SK-N-SH (cell line): ENCODE data around the gene UTP18. TPM values are rescaled to one million over a fixed set of nuclear protein-coding genes. Genes with fewer than 3 reads are reported as not detected.
"Not testable (repeated sequence)": the region's sequence is repeated elsewhere in the genome, so short reads cannot be mapped to it uniquely, and the experiment has no call there.

ENCODE experiments used
- CTCF ChIA-PET: fragments of 300-600, 350-600 bp; formaldehyde crosslinking; extraction: SDS; loops from one replicate; lab custom pipeline; 2021; lab: Yijun Ruan, JAX
- POLR2A ChIA-PET: fragments of 350-600 bp; sonication (Branson Sonifier 250); formaldehyde crosslinking; extraction: SDS; loops from one replicate; lab custom pipeline; 2020; ENCODE audit warnings: antibody characterized with exemption, inconsistent platforms; lab: Yijun Ruan, JAX
- DNase-seq: peaks from one replicate; pipeline ENCODE4 v3.0.0; 2012
- H2AFZ ChIP-seq: fragments of 200-600 bp; sonication (generic); 2 replicates; pipeline ENCODE4 v1.8.1; 2016; ENCODE audit warnings: antibody characterized with exemption, mild to moderate bottlenecking, low read depth
- H3F3A ChIP-seq: fragments of 200-600 bp; sonication (generic); replicated peaks from 2 replicates; pipeline ENCODE3; 2016; ENCODE audit warnings: antibody characterized with exemption, mild to moderate bottlenecking; ENCODE audit not compliant: insufficient read depth
- H3K27ac ChIP-seq, 2 experiments: fragments of 200-500 bp in 1 of 2; fragments of 200-600 bp in 1 of 2; sonication (Bioruptor generic) in 1 of 2; sonication (generic), shearing (Covaris generic) in 1 of 2; 2 replicates each; pipeline versions ENCODE4 v1.5.1 to v1.6.1; 2014 to 2016; ENCODE audit warnings: low read depth in 2 of 2, inconsistent platforms in 1 of 2, low read length in 1 of 2, mild to moderate bottlenecking in 1 of 2, mixed read lengths in 1 of 2
- H3K27me3 ChIP-seq: fragments of 200-600 bp; sonication (generic), shearing (Covaris generic); 2 replicates; pipeline ENCODE4 v1.6.1; 2016; ENCODE audit warnings: mixed run types; ENCODE audit not compliant: insufficient read depth
- H3K36me3 ChIP-seq, 2 experiments: fragments of 200-500 bp in 1 of 2; fragments of 200-600 bp in 1 of 2; sonication (Bioruptor generic) in 1 of 2; sonication (generic) in 1 of 2; replicated peaks in 1 of 2; 2 replicates each; pipeline versions ENCODE3 to v1.5.1; 2014 to 2016; ENCODE audit warnings: low read length in 1 of 2, mild to moderate bottlenecking in 1 of 2; ENCODE audit not compliant: insufficient read depth in 2 of 2, control insufficient read depth in 1 of 2
- H3K4me1 ChIP-seq, 2 experiments: fragments of 200-500 bp in 1 of 2; fragments of 200-600 bp in 1 of 2; sonication (Bioruptor generic) in 1 of 2; sonication (generic), shearing (Covaris generic) in 1 of 2; 2 replicates each; pipeline versions ENCODE4 v1.5.1 to v1.6.1; 2014 to 2016; ENCODE audit warnings: low read depth in 1 of 2, low read length in 1 of 2, mixed run types in 1 of 2; ENCODE audit not compliant: insufficient read depth in 2 of 2, control insufficient read depth in 1 of 2
- H3K4me2 ChIP-seq: fragments of 200-600 bp; sonication (generic), shearing (Covaris generic); 2 replicates; pipeline ENCODE4 v1.6.1; 2017; ENCODE audit warnings: mixed run types
- H3K4me3 ChIP-seq, 2 experiments: fragments of 200-500 bp in 1 of 2; fragments of 200-600 bp in 1 of 2; sonication (Bioruptor generic) in 1 of 2; sonication (generic), shearing (Covaris generic) in 1 of 2; 2 replicates each; pipeline versions ENCODE4 v1.5.1 to v1.8.1; 2014 to 2016; ENCODE audit warnings: low read depth in 2 of 2, inconsistent platforms in 1 of 2, low read length in 1 of 2, mild to moderate bottlenecking in 1 of 2, mixed read lengths in 1 of 2, moderate library complexity in 1 of 2
- H3K79me2 ChIP-seq: fragments of 200-600 bp; sonication (generic); 2 replicates; pipeline ENCODE4 v1.8.1; 2017; ENCODE audit warnings: mild to moderate bottlenecking; ENCODE audit not compliant: insufficient read depth
- H3K9ac ChIP-seq: fragments of 200-600 bp; sonication (generic); 2 replicates; pipeline ENCODE4 v1.6.1; 2017; ENCODE audit warnings: mixed run types
- H3K9me2 ChIP-seq: fragments of 200-600 bp; sonication (generic); 2 replicates; pipeline ENCODE4 v1.6.1; 2017; ENCODE audit warnings: mixed run types
- H3K9me3 ChIP-seq: fragments of 200-600 bp; sonication (generic); 2 replicates; pipeline ENCODE4 v1.6.1; 2017; ENCODE audit warnings: mixed run types, mild to moderate bottlenecking, moderate library complexity
- H4K20me1 ChIP-seq: fragments of 200-600 bp; sonication (generic); 2 replicates; pipeline ENCODE4 v1.6.1; 2017; ENCODE audit warnings: mild to moderate bottlenecking, mixed run types; ENCODE audit not compliant: insufficient read depth
- CTCF ChIP-seq: fragments of 200-600 bp; sonication (generic); IDR thresholded peaks from 2 replicates; pipeline ENCODE4 v1.6.1; 2017; ENCODE audit warnings: antibody characterized with exemption, mild to moderate bottlenecking, moderate library complexity
- ELF1 ChIP-seq: IDR thresholded peaks from 2 replicates; pipeline ENCODE4 v1.4.0; 2012
- EZH2phosphoT487 ChIP-seq: fragments of 200-600 bp; sonication (generic); IDR thresholded peaks from 2 replicates; pipeline ENCODE4 v1.6.1; 2017; ENCODE audit warnings: low read depth, mixed run types, mild to moderate bottlenecking, antibody characterized with exemption, moderate library complexity, borderline replicate concordance
- IRF3 ChIP-seq: fragments of 150-350 bp; IDR thresholded peaks from 2 replicates; pipeline ENCODE4 v1.6.1; 2016; ENCODE audit warnings: mild to moderate bottlenecking, low read depth, low read length
- MEF2A ChIP-seq: IDR thresholded peaks from 2 replicates; pipeline ENCODE4 v1.4.0; 2012; ENCODE audit warnings: low read depth, borderline replicate concordance
- NFIC ChIP-seq: IDR thresholded peaks from 2 replicates; pipeline ENCODE4 v1.4.0; 2012; ENCODE audit warnings: borderline replicate concordance
- NRF1 ChIP-seq: IDR thresholded peaks from 2 replicates; pipeline ENCODE4 v1.6.1; 2012; ENCODE audit warnings: low read depth, mild to moderate bottlenecking, low read length
- POLR2AphosphoS5 ChIP-seq: IDR thresholded peaks from 2 replicates; pipeline ENCODE4 v1.6.1; 2012; ENCODE audit warnings: low read depth, low read length
- SIN3A ChIP-seq: IDR thresholded peaks from 2 replicates; pipeline ENCODE4 v1.6.1; 2012; ENCODE audit warnings: low read depth, mild to moderate bottlenecking, low read length, moderate library complexity, borderline replicate concordance
- TAF1 ChIP-seq: IDR thresholded peaks from 2 replicates; pipeline ENCODE4 v1.6.1; 2012; ENCODE audit warnings: low read depth, mild to moderate bottlenecking, low read length, moderate library complexity, borderline replicate concordance
- TCF12 ChIP-seq: IDR thresholded peaks from 2 replicates; pipeline ENCODE4 v1.4.0; 2012
- YY1 ChIP-seq: IDR thresholded peaks from 2 replicates; pipeline ENCODE4 v1.4.0; 2012; ENCODE audit warnings: low read depth, mild to moderate bottlenecking
- ZBTB33 ChIP-seq: IDR thresholded peaks from 2 replicates; pipeline ENCODE4 v1.4.0; 2012; ENCODE audit warnings: low read depth, borderline replicate concordance
- WGBS: methylation state at CpG from one replicate; pipeline ENCODE4 v1.1.6; 2017; ENCODE audit warnings: low lambda C conversion rate; 5-methylcytosine and 5-hydroxymethylcytosine counted together
- polyA plus RNA-seq, 3 experiments: library from polyadenylated mRNA; depleted of rRNA; stranded (reverse); fragments of >200 nt; gene quantifications; 2 replicates each; pipeline ENCODE4 v1.2.3, GENCODE V29; 2012

The UTP18 gene
- polyA plus RNA-seq, 1 of the 3 experiments (the other 2 are of a cell fraction) = 28.4 TPM

GRCh38 chr17:51330861-51331503 lies 70.6 kb downstream of the UTP18 start:
- H3K27ac ChIP-seq, H4K20me1 ChIP-seq, H3K79me2 ChIP-seq, H3K4me3 ChIP-seq, CTCF ChIA-PET, H3K9ac ChIP-seq, H3K4me2 ChIP-seq, POLR2A ChIA-PET, H3F3A ChIP-seq, H2AFZ ChIP-seq, H3K9me3 ChIP-seq, H3K4me1 ChIP-seq, DNase-seq, H3K27me3 ChIP-seq, H3K9me2 ChIP-seq, H3K36me3 ChIP-seq: not testable (repeated sequence)
- WGBS = 17% methylated on average over 7 of the region's 7 CpGs

- WGBS = 36% methylated on average over 3 of the region's 3 CpGs
- ChIA-PET POLR2A (no interaction called here), CTCF (interaction anchor here (0.8 to 3.5 kb wide), 5 partner anchors 13 to 570 kb away, joined by 3 to 19 read pairs (median 9); no protein-coding TSS in a partner anchor)
- TF ChIP-seq NRF1 = no peak
- no peak for DNase-seq
- no peak overlapping the region for H3K9ac ChIP-seq
- no peaks in the 10 kb centered on the region for H3K9me2 ChIP-seq
- no peaks in the 10 kb centered on the region for H4K20me1 ChIP-seq
- H3K27ac ChIP-seq = no peak overlapping the region
- no peak overlapping the region for H3K4me2 ChIP-seq
- no peak overlapping the region for H3K4me3 ChIP-seq
- H3K4me1 ChIP-seq = peaks cover 0 to 5% of the 10 kb centered on the region in 2 experiments; a peak in 1 of 4 replicates
- no peaks in the 10 kb centered on the region for H3K36me3 ChIP-seq
- H3F3A ChIP-seq = no peaks in the 10 kb centered on the region
- H3K79me2 ChIP-seq = no peaks in the 10 kb centered on the region
- no peak overlapping the region for H2AFZ ChIP-seq
- H3K27me3 ChIP-seq = peaks cover 7% of the 10 kb centered on the region; the same call in 1 of the 2 replicates
- no peaks in the 10 kb centered on the region for H3K9me3 ChIP-seq
Measured at GRCh38 chr17:51335006-51335590, 74.8 kb downstream of the UTP18 start.

- no peak overlapping the region for H3K4me2 ChIP-seq
- no peaks in the 10 kb centered on the region for H4K20me1 ChIP-seq
- peaks cover 7% of the 10 kb centered on the region; the same call in 1 of the 2 replicates for H3K27me3 ChIP-seq
- H2AFZ ChIP-seq = no peak overlapping the region
- H3K27ac ChIP-seq = no peak overlapping the region
- CTCF ChIA-PET = interaction anchor here (0.7 to 3.5 kb wide), 6 partner anchors 14 to 38 kb away, joined by 3 to 19 read pairs (median 4); no protein-coding TSS in a partner anchor
- H3K9ac ChIP-seq = no peak overlapping the region
- no peak overlapping the region for H3K4me3 ChIP-seq
- H3K36me3 ChIP-seq = no peaks in the 10 kb centered on the region
- peaks cover 0 to 5% of the 10 kb centered on the region in 2 experiments; a peak in 1 of 4 replicates for H3K4me1 ChIP-seq
- no peaks in the 10 kb centered on the region for H3F3A ChIP-seq
- H3K9me3 ChIP-seq = no peaks in the 10 kb centered on the region
- POLR2A ChIA-PET = no interaction called here
- H3K9me2 ChIP-seq = no peaks in the 10 kb centered on the region
- no peak for DNase-seq
- H3K79me2 ChIP-seq = no peaks in the 10 kb centered on the region
- WGBS = 28% methylated on average over 5 of the region's 5 CpGs
- TF ChIP-seq ELF1 (no peak), CTCF (no peak), YY1 (no peak), NFIC (no peak), EZH2phosphoT487 (no peak), ZBTB33 (no peak), MEF2A (no peak), TAF1 (no peak), TCF12 (no peak), IRF3 (no peak), SIN3A (no peak), POLR2AphosphoS5 (no peak)
Measured at GRCh38 chr17:51335883-51336822, 75.8 kb downstream of the UTP18 start.
